NCI-H1092 (cell line): ENCODE results near the gene HAUS7.

Experiments used
- DNase-seq: peaks from one replicate; lab custom pipeline; 2025; lab: John Stamatoyannopoulos, UW

The HAUS7 gene

DNA sequence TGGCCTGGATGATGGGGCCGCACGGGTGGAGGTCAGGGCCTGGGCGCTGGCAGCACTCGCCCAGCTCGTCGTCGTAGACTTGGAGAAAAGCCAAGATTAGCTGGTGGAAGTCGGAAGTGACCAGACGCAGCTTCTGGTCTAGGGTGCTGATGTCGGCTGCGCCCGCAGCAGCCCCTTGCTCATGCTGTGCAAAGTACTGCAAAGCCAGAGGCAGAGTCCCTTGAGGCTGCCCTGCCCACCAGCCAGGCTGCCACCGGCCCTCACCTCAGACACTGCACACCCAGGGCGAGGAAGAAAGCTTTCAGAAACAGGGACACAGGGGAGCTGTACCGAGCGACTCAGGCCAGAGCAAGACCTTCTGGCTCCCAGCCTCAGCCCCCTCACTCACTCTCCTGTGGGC, 14.8 kb downstream of the HAUS7 start:
- no peak for DNase-seq

DNA sequence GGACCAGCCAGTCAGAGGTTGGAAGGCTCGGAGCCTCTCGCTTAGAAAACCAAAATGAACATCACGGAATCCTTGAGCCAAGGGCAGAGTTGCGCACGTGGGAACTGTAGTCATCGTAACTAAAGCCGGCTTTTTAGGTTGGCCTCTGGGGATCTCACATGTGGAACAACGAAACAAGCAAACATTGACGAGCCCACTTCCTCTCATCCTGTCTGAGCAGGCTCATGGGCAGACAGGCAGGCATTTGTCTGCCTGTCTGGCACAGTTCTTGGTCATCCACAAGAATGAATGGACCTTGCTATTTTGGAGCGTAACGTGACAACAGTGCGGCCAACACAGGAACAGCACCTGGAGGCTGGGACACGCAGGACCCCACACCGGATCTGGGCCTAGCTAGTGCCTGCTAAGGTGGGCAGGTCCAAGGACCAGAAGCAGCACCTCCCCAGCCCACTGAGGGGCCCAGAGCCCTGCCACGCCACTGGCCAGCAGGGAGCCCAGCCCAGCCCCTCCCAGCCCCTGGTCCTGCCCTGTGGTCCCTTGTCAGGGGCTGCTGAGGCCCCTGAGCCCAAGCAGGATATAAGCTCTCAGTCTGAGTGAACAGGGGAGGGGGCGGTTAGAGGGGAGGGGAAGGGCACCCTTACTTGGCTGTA, 15.3 kb downstream of the HAUS7 start:
- DNase-seq, result no peak

DNA sequence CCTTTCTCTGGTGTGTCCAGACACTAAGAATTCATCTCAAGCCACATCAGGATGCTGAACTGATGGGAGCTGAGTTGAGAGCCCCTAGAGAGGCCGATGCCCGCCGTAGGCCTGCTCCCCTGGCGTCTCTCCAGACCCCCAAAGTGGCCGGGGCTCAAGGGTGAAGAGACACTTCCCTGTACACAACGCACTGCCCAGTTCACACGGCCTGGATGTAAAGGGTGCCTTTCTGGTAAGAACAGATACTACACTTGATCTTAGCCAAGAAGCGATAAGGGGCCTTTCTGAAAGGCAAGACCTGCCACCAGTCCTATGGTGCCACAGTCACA, 19.5 kb downstream of the HAUS7 start:
- no peak for DNase-seq

DNA sequence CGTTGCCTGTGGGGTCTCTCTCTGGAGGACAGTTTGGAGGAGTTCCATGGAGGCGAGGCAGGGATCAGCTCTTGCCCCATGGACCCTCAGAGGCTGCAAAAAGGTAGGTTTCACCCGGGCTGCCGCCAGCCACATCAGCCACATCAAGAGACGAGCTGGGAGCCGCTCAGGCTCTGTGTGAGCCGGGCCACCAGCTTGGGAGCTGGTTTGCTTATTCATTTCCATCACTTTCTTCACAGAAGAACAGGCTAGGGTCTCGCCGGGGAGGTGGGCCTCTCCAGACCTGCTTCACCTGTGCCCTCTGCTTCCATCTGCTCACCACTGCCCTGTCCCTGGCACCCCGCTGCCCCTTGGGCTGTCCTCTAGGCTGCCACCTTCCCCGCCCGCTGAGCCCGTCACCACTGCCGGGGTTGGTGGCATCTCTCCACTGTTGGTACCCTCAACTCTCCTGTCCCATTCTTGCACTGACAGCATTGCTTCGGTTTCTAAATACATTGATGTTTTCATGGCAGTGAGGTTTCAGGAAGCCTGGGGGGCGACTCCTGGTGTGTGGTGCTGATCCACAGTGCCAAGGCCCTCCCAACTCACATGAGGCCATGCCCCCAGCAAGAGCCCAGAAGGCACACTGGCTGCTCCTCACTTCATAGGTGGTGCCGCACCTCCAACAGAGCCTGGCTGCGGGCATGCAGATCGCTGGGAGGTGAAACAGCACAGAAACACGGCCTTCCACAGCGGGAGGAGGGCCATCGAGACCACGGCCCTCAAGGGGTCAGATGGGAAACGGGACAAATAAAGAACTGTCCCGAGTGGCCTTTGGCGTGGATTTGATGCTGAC, 20.0 kb downstream of the HAUS7 start:
- no peak for DNase-seq

DNA sequence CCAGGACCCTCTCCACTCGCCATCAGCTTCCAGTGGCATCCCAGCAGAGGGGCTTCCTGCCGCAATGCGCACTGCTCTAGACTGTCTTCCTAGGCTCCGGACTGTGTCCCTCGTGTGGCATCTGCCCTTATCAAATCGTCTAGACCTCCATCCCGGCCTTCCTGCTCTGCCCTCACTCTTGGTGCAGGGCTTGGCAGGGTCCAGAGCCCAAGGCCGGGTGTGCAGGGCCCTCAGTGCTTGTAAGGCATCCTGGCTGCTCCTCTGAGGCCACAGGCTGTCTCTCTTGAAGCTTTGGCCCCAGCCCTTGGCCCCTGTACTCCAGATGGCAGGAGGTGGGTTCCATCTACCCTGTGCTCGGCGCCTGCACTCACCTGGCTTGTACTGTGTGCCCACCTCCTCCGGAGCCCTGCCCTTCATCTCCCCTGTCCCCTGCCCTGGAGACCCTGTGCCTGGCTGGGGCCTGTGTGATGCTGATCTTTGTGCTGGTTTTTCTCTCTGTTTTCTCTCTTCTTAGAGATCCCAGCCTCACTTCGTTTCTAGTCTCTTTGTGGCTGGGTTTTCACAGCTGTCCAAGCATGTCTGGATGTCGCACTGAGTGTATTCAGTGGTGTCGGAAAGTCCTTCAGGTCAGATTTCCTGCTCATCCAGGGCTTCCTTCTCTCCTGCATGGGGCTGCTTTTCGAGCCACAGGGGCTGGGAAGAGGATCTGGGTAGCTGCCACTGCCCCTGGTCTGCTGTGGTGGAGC, 20.8 kb downstream of the HAUS7 start:
- DNase-seq, result no peak

DNA sequence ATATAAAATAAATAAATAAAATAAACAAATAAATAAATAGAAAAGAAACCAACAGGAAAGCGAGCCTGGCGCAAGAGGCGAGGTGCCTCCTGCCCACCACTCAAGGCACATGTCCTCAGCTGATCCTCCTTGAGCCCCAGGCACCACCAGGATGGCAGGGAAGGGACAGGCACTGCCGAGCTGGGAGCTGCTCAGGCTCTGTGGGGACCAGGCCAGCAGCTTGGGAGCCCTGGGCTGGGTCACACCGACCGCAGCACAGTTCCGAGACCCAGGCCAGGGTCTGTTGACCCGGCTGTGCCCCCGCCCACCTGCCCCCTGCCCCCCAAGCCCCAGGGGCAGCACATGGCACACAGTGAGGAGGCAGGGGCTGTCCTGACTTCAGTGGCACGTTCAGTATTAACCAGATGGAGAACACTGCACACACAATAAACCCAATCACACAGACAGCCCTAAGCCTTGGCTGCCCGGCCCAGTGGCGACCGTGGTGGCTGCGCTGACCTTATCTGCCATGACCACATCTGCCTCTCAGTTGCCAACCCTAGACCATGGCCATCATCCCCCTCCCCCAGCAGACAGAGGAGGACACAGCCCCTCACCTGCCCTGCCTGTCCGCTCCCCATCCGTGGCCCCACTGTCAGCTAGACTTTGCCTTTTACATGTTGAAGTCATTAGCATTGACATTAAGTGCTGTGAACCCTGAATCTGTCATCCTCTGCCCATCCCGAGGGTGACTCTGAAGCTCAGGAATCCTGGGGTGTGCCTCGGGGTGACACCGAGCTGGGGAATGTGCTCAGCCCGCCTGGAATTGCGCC, 21.6 kb downstream of the HAUS7 start:
- DNase-seq, result no peak

DNA sequence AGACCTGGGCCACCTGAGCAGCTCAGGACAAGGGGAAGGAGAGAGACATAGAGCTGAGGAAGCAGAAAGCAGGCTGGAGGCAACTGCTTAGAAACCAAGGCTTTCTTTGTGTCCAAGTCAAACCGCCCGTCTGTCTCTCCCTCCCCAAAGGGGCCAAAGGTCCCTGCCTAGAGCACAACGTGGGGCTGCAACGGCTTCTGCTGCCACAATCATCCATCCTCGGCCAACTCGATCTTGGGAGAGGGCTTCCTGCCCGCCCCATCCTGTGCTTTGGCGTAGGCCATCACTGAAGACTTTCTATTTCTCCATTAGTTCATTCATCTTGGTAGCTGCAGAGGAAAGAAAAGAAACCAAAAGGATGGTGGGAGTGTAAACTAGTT, 22.8 kb downstream of the HAUS7 start:
- DNase-seq, result no peak

DNA sequence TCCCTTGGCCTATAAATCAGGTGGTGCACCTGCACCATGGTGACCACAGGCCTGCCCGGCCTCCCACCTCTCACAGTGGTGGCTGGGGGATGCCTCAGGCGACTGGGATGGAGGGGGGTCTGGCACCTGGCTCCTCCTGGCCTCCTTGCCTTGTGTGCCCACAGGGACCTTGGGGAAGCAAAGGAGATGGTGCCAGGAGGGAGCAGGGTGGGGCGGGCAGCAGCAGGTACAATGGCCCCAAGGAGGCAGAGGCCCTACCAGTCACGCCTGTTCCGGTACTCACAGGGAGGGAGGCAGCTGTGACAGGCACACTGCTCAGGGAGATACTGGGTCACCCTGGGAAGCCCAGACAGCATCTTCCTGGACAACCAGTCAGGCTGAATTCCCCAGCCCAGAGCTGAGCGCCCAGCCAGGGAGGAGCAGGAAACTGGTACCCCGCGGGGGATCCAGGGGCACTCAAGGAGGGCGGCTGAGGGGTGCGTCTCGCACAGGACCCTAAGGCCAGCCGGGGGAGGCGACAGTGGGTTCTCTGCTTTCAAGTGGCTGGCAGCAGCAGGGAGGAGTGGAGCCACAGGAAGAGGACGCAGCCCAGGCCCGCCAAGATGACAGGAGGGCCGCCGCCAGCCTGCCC, 23.3 kb downstream of the HAUS7 start:
- DNase-seq, result no peak

DNA sequence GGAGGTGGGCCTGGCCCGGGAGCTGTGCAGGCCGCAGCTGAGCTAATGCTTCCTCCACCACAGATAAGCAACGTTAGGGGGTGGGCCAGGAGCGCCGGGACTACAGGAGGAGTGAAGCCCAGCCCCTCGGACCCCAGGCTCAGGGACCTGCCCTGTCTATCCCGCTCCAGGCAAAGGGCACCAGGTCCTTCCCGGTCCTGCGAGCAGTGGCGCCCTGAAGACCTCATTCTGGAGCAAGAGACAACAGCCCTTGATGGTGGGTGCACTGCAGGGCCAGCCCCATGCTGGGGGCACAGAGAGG, 23.8 kb downstream of the HAUS7 start:
- DNase-seq, result no peak

DNA sequence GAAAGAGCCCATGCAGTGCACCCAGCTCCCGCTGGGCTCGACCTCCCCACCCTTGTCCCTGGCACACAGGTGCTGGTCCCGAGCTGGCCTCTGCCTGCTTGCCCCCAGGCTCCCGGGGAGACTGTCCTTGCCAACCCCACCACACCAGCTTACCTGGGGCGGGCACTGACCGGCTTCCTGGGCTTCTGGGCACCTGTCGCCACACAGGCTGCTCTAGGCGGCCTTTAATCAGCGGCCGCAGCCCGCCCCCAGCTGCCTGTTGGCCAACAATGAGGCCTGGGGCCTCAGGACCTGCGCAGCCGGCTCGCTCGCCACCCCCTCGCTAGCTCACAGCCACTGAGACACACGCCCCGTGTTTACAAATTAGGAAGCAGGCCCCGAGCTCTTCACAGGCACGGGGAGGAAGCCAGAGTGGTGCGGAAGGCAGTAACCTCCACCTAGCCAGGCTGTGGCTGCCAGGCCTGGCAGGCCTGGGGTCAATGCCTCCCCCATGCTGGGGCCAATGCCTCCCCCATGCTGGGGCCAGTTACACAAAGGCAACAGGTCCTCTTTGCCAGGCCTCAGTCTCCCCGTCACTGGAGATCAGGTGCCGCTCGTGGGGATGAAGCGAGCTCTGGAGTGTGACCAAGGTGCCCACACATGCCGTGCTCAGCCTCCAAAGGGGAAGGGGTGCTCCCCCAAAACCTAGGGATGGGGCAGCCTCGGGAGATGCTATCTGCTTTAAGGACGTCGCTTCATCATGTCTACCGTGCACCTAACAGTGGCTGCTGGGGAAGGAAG, 24.3 kb downstream of the HAUS7 start, which contains the start of gene TREX2:
TSS of gene TREX2 (minus strand) at position 201 of the 780 bp plus-strand sequence. CDS start 626 bp downstream, outside the sequence.
- no peak for DNase-seq

DNA sequence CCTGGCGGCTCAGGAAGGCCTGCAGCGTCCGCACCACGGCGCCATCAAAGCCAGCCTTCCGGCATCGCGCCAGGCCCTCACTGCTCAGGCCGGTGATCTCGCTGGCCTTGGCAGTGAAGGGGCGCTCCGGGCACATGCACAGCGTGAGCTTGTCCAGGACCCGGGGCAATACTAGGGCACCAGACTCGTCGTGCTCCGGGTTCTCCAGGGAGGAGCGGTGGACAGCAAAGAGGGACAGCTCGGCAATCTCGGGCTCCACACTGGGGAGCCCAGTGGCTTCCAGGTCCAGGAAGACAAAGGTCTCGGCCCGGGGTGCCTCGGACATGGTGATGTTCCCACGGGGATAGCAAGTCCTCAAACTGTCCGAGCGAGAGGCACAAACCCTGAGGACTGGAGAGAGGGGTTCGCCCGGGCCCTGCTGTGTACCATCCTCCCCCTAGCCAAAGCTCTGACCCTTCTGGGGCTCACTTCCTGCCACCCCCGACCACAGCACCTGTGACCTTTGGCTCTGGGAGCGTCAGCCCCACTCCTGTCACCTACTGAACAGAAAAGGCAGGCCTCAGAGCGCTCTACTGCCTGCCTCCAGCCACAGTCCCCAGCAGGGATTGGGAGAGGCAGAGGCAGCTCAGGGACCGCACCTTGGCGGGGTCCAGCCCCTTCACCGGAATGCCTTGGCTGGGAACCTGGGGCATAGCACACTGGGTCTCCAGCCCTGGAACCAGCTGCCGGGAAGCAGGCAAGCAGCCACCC, 25.1 kb downstream of the HAUS7 start:
- no peak for DNase-seq

DNA sequence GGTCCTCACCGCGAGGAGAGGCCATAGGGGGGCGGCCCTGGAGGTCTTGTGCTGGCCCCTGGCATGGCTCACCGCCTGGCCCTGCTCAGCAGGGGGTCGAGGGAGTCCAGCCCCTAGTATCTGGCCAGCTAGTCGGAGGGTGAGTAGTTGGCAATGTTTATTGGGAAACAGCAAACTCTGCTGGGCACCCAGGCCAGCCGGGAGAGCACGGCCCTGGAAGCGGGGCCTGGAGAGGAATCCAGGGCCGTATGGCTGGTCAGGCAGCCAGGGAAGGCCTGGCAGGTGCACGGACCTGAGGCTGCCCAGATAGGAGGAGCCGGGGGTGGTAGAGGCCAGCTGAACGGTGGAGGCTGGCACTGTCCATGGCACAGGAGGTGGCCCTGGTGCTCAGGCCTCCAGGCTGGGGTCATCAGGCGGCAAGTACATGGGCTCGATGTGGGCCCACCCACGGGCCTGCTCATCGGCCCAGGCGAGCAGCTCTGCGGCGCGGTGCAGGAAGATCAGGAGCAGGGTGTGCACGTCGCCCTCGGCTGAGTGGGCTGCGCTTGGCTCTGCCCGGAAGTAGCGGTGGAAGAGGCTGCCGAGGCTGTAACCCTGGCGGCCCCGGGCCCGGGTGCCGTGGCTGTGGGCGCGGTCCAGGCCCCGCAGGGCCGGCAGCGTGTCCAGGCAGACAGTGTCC, 25.9 kb downstream of the HAUS7 start:
- DNase-seq, result no peak

DNA sequence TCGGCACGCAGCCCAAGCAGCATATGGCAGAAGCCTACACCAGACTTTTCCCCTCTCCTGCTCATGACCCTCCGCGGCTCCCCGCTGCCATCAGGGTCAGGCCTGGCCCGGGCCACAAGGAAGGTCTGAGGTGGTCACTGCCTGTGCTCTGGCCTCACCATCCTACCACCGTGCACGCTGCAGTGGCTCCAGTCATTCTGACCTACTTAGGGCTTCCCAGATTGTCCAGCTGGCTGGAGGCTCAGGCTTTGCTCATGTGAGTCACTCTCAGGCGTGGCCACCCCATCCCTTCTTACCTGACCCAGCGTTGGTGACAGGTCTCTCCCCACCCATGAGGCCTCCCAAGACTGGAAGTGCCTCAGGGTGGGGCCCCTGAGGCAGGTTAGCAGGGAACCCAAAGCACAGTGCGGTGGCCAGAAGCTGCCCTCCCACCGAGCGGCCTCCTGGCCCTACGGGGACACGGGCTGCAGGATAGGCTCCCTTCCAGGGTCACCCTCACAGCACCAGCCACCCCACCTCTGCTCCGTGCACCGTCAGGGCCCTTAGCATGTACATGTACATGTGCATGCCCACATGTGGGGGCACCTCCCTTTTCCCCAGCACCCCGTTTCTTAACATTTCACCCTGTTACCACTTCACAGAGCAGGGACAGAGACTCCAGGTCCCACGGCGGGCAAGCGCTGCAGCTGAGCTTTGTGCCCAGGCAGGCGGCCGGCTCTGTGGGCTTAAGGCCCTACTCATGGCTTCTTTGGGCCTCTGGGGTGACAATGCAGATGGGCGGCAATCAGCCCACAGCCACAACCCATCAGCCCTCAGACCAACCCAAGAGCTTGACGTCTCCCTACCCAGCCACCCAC, 26.7 kb downstream of the HAUS7 start:
- DNase-seq, result no peak

DNA sequence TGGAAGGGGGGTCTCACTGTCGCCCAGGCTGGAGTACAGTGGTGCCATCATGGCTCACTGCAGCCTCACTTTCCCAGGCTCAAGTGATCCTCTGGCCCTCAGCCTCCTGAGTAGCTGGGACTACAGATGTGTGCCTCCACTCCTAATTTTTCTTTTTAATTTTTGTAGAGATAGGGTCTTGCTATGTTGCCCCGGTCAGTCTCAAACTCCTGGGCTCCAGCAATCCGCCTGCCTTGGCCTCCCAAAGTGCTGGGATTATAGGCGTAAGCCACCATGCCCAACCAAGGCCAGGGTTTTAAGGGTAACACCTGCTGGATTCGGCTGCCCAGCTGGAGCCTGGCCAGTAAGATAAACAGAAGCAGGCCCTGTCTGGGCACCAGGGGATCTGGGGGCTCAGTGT, 27.9 kb downstream of the HAUS7 start:
- no peak for DNase-seq

DNA sequence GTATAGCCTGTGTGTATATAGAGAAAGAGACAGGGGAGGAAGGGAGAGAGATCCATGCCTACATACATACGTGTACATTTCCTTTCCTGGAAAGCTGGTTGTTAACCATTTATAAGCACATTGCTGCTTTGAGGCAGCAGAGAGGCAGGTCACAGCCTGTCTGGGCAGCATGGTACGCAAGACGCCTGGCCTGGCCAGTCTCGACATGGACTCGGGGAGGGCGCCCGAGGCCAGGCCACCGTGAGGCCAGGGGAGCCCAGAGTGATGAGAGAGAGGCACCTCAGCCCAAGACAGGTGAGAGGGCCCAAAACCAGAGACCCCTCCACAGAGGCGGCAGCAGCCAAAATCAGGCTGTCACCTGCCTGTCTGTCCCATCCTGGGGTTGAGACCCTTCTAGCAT, 28.4 kb downstream of the HAUS7 start:
- DNase-seq, result no peak

DNA sequence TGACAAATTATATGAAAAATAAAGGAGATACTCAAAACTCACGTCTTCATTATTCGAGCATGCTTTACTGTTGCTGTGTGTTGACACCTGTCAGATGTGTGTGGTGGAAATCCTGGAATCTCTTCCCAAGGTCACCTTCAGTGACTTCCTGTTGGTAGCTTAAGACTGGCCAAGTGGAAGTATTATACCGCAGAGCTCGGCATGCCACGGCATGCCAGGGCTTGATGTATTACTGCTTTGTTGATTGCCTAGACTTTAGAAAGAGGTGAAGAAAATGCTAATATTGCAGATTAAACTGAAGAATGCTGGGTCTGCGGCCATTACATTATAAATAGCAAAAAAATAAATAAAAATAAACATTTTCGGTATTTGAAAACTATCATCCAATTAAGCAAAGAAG, 29.1 kb downstream of the HAUS7 start:
- no peak for DNase-seq

DNA sequence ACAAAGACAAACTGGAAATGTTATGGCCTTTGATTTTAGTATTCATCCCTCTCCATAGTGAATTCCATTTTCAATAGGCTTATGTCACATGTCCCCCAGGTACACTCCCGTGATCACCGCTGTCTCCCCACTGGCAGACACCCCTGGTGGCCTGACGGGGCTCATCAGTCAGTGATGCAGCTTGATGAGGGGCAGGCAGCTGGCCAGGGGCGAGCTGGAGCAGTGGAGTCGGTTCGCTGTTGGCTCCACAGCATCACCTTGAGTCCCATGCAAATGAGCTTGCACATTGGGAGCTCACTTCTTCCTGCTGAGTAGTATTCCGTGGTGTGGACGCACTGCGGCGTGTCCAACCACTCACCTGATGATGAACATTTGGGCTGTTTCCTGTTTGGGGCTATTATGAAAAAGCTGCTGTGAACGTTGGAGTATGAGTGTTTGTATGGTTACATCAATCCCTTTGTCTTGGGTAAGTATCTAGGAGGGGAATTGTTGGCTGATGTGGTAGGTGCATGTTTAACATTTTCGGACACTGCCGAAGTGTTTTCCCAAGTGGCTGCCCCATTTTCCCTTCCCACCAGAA, 29.7 kb downstream of the HAUS7 start:
- DNase-seq, result no peak

DNA sequence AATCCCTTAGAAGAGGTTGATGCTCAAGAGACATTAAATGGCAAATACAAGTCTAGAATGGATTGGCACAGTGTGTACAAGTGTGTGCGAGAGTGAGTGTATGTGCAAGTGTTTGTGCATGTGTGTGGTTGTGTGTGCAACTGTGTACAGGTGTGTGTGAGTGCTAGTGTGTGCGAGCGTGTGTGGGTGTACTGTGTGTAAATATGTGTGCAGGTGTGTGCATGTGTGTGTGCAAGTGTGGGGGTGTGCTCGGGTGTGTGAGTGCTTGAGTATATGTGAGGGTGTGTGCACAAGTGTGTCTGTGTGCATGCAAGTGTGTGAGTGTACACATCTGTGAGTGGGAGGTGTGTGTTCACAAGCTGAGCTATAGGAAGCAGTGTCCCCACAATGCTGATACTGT, 30.4 kb downstream of the HAUS7 start:
- no peak for DNase-seq

DNA sequence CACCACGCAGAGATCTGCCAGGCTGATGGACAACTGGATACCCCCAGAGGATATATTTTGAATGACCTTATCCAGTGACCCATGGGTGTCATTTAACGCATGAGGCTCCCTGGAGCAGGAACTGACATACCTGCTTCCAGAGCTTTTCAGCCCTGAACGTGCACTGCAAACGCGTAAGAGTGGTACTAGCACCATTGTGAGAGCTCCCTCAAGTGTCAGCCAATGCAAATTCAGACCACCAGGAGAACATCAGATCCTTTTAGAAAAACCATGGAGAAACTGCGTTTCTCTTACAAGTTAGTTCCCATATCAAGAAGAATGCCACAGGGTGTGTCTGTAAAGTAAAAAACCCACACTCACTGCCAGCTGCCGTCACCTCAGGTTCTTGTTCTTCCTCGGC, 31.8 kb downstream of the HAUS7 start:
- DNase-seq, result no peak
